SK-N-SH (cell line): ENCODE results near the gene SNX3. TPM values are rescaled to one million over a fixed set of nuclear protein-coding genes. Genes with fewer than 3 reads are reported as not detected.

ENCODE experiments used
- CTCF ChIA-PET: fragments of 300-600, 350-600 bp; formaldehyde crosslinking; extraction: SDS; loops from one replicate; lab custom pipeline; 2021; lab: Yijun Ruan, JAX
- POLR2A ChIA-PET: fragments of 350-600 bp; sonication (Branson Sonifier 250); formaldehyde crosslinking; extraction: SDS; loops from one replicate; lab custom pipeline; 2020; ENCODE audit warnings: antibody characterized with exemption, inconsistent platforms; lab: Yijun Ruan, JAX
- DNase-seq: peaks from one replicate; pipeline ENCODE4 v3.0.0; 2012
- H2AFZ ChIP-seq: fragments of 200-600 bp; sonication (generic); 2 replicates; pipeline ENCODE4 v1.8.1; 2016; ENCODE audit warnings: antibody characterized with exemption, mild to moderate bottlenecking, low read depth
- H3F3A ChIP-seq: fragments of 200-600 bp; sonication (generic); replicated peaks from 2 replicates; pipeline ENCODE3; 2016; ENCODE audit warnings: antibody characterized with exemption, mild to moderate bottlenecking; ENCODE audit not compliant: insufficient read depth
- H3K27ac ChIP-seq, 2 experiments: fragments of 200-500 bp in 1 of 2; fragments of 200-600 bp in 1 of 2; sonication (Bioruptor generic) in 1 of 2; sonication (generic), shearing (Covaris generic) in 1 of 2; 2 replicates each; pipeline versions ENCODE4 v1.5.1 to v1.6.1; 2014 to 2016; ENCODE audit warnings: low read depth in 2 of 2, inconsistent platforms in 1 of 2, low read length in 1 of 2, mild to moderate bottlenecking in 1 of 2, mixed read lengths in 1 of 2
- H3K27me3 ChIP-seq: fragments of 200-600 bp; sonication (generic), shearing (Covaris generic); 2 replicates; pipeline ENCODE4 v1.6.1; 2016; ENCODE audit warnings: mixed run types; ENCODE audit not compliant: insufficient read depth
- H3K36me3 ChIP-seq, 2 experiments: fragments of 200-500 bp in 1 of 2; fragments of 200-600 bp in 1 of 2; sonication (Bioruptor generic) in 1 of 2; sonication (generic) in 1 of 2; replicated peaks in 1 of 2; 2 replicates each; pipeline versions ENCODE3 to v1.5.1; 2014 to 2016; ENCODE audit warnings: low read length in 1 of 2, mild to moderate bottlenecking in 1 of 2; ENCODE audit not compliant: insufficient read depth in 2 of 2, control insufficient read depth in 1 of 2
- H3K4me1 ChIP-seq, 2 experiments: fragments of 200-500 bp in 1 of 2; fragments of 200-600 bp in 1 of 2; sonication (Bioruptor generic) in 1 of 2; sonication (generic), shearing (Covaris generic) in 1 of 2; 2 replicates each; pipeline versions ENCODE4 v1.5.1 to v1.6.1; 2014 to 2016; ENCODE audit warnings: low read depth in 1 of 2, low read length in 1 of 2, mixed run types in 1 of 2; ENCODE audit not compliant: insufficient read depth in 2 of 2, control insufficient read depth in 1 of 2
- H3K4me2 ChIP-seq: fragments of 200-600 bp; sonication (generic), shearing (Covaris generic); 2 replicates; pipeline ENCODE4 v1.6.1; 2017; ENCODE audit warnings: mixed run types
- H3K4me3 ChIP-seq, 2 experiments: fragments of 200-500 bp in 1 of 2; fragments of 200-600 bp in 1 of 2; sonication (Bioruptor generic) in 1 of 2; sonication (generic), shearing (Covaris generic) in 1 of 2; 2 replicates each; pipeline versions ENCODE4 v1.5.1 to v1.8.1; 2014 to 2016; ENCODE audit warnings: low read depth in 2 of 2, inconsistent platforms in 1 of 2, low read length in 1 of 2, mild to moderate bottlenecking in 1 of 2, mixed read lengths in 1 of 2, moderate library complexity in 1 of 2
- H3K79me2 ChIP-seq: fragments of 200-600 bp; sonication (generic); 2 replicates; pipeline ENCODE4 v1.8.1; 2017; ENCODE audit warnings: mild to moderate bottlenecking; ENCODE audit not compliant: insufficient read depth
- H3K9ac ChIP-seq: fragments of 200-600 bp; sonication (generic); 2 replicates; pipeline ENCODE4 v1.6.1; 2017; ENCODE audit warnings: mixed run types
- H3K9me2 ChIP-seq: fragments of 200-600 bp; sonication (generic); 2 replicates; pipeline ENCODE4 v1.6.1; 2017; ENCODE audit warnings: mixed run types
- H3K9me3 ChIP-seq: fragments of 200-600 bp; sonication (generic); 2 replicates; pipeline ENCODE4 v1.6.1; 2017; ENCODE audit warnings: mixed run types, mild to moderate bottlenecking, moderate library complexity
- H4K20me1 ChIP-seq: fragments of 200-600 bp; sonication (generic); 2 replicates; pipeline ENCODE4 v1.6.1; 2017; ENCODE audit warnings: mild to moderate bottlenecking, mixed run types; ENCODE audit not compliant: insufficient read depth
- CHD2 ChIP-seq: fragments of 150-350 bp; IDR thresholded peaks from 2 replicates; pipeline ENCODE4 v1.6.1; 2018; ENCODE audit warnings: low read length; ENCODE audit not compliant: partially characterized antibody
- CTCF ChIP-seq: fragments of 200-600 bp; sonication (generic); IDR thresholded peaks from 2 replicates; pipeline ENCODE4 v1.6.1; 2017; ENCODE audit warnings: antibody characterized with exemption, mild to moderate bottlenecking, moderate library complexity
- EP300 ChIP-seq, 2 experiments: IDR thresholded peaks; 2 replicates each; pipeline versions ENCODE4 v1.4.0 to v1.6.1; 2012; ENCODE audit warnings: borderline replicate concordance in 1 of 2, low read depth in 1 of 2, low read length in 1 of 2
- EZH2phosphoT487 ChIP-seq: fragments of 200-600 bp; sonication (generic); IDR thresholded peaks from 2 replicates; pipeline ENCODE4 v1.6.1; 2017; ENCODE audit warnings: low read depth, mixed run types, mild to moderate bottlenecking, antibody characterized with exemption, moderate library complexity, borderline replicate concordance
- FOXJ3 ChIP-seq: sonication (generic); formaldehyde crosslinking; IDR thresholded peaks from 2 replicates; pipeline ENCODE4 v1.5.1; 2020; ENCODE audit warnings: mild to moderate bottlenecking, missing genetic modification reagents
- POLR2AphosphoS5 ChIP-seq: IDR thresholded peaks from 2 replicates; pipeline ENCODE4 v1.6.1; 2012; ENCODE audit warnings: low read depth, low read length
- RCOR1 ChIP-seq: fragments of 150-350 bp; IDR thresholded peaks from 2 replicates; pipeline ENCODE4 v1.6.1; 2017; ENCODE audit warnings: antibody characterized with exemption, low read length
- SMC3 ChIP-seq: IDR thresholded peaks from 2 replicates; pipeline ENCODE4 v1.6.1; 2012; ENCODE audit warnings: low read depth, low read length, improper control_type of control experiment
- TCF12 ChIP-seq: IDR thresholded peaks from 2 replicates; pipeline ENCODE4 v1.4.0; 2012
- TEAD4 ChIP-seq: IDR thresholded peaks from 2 replicates; pipeline ENCODE4 v1.4.0; 2012; ENCODE audit warnings: mild to moderate bottlenecking, borderline replicate concordance; ENCODE audit not compliant: insufficient read depth
- WGBS: methylation state at CpG from one replicate; pipeline ENCODE4 v1.1.6; 2017; ENCODE audit warnings: low lambda C conversion rate; 5-methylcytosine and 5-hydroxymethylcytosine counted together
- polyA plus RNA-seq, 3 experiments: library from polyadenylated mRNA; depleted of rRNA; stranded (reverse); fragments of >200 nt; gene quantifications; 2 replicates each; pipeline ENCODE4 v1.2.3, GENCODE V29; 2012
- TF ChIP-seq, protein P1 (sequence below): IDR thresholded peaks from 2 replicates; pipeline ENCODE4 v1.4.0; 2012; ENCODE audit warnings: low read depth, borderline replicate concordance

The SNX3 gene
- polyA plus RNA-seq, 1 of the 3 experiments (the other 2 are of a cell fraction): 105 TPM

DNA sequence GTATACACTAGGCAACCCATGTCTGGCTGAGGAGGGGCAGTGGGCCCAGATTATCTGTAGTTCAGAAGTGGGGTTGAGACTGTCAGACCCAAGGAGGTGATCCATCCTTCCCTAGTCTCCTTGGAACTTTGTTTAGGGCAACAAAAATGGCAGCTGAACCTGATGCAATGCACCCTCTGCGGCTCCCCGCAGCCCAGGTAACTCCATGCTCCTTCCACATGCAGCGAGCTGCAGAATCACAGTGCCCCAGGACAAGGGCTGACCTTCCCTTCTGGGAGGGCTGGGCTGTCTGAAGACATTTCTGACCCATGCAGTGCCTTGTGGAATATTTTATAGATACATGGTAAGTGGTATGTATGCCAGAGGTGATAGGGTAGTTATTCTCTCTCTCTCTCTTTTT is 65.6 kb downstream of the SNX3 start:
- Histone ChIP-seq H3K27me3 (no peaks in the 10 kb centered on the region), H4K20me1 (no peaks in the 10 kb centered on the region), H3K9me2 (no peaks in the 10 kb centered on the region), H2AFZ (no peak overlapping the region), H3K4me1 (no peaks in the 10 kb centered on the region), H3K4me2 (no peak overlapping the region), H3K4me3 (no peak overlapping the region), H3K79me2 (no peaks in the 10 kb centered on the region), H3K9ac (no peak overlapping the region), H3K9me3 (no peaks in the 10 kb centered on the region), H3F3A (no peaks in the 10 kb centered on the region), H3K27ac (no peak overlapping the region), H3K36me3 (no peaks in the 10 kb centered on the region)
- TF ChIP-seq SMC3: no peak
- TF ChIP-seq EP300 (IDR thresholded peaks at IDR 0.05; ENCODE audit: borderline replicate concordance in 1 of 2, low read depth in 1 of 2, low read length in 1 of 2): no peak
- TF ChIP-seq CTCF: no peak
- TF ChIP-seq EZH2phosphoT487: no peak
- no peak for TF ChIP-seq RCOR1
- no peak for TF ChIP-seq TCF12
- 100% methylated on average over 1 of the region's 3 CpGs for WGBS
- no peak for DNase-seq
- POLR2A ChIA-PET: no interaction called here
- CTCF ChIA-PET: no interaction called here

- CTCF ChIA-PET: no interaction called here
- Histone ChIP-seq H3K9me2 (no peaks in the 10 kb centered on the region), H3K4me3 (no peak overlapping the region), H3K36me3 (no peaks in the 10 kb centered on the region), H3K4me2 (no peak overlapping the region), H3K9me3 (no peaks in the 10 kb centered on the region), H3F3A (no peaks in the 10 kb centered on the region), H3K4me1 (no peaks in the 10 kb centered on the region), H4K20me1 (no peaks in the 10 kb centered on the region), H3K79me2 (no peaks in the 10 kb centered on the region), H2AFZ (no peak overlapping the region), H3K9ac (no peak overlapping the region), H3K27me3 (no peaks in the 10 kb centered on the region), H3K27ac (no peak overlapping the region)
- 92% methylated on average over 8 of the region's 8 CpGs for WGBS
- no peak for DNase-seq
- TF ChIP-seq CTCF (no peak), FOXJ3 (no peak), POLR2AphosphoS5 (no peak), SMC3 (no peak), TEAD4 (no peak), EP300 (IDR thresholded peaks at IDR 0.05; ENCODE audit: borderline replicate concordance in 1 of 2, low read depth in 1 of 2, low read length in 1 of 2) (no peak), CHD2 (no peak)
- TF ChIP-seq, protein P1, sequence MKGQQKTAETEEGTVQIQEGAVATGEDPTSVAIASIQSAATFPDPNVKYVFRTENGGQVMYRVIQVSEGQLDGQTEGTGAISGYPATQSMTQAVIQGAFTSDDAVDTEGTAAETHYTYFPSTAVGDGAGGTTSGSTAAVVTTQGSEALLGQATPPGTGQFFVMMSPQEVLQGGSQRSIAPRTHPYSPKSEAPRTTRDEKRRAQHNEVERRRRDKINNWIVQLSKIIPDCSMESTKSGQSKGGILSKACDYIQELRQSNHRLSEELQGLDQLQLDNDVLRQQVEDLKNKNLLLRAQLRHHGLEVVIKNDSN: no peak
- POLR2A ChIA-PET: no interaction called here
These were observed 66.3 kb downstream of the SNX3 start for GRCh38 chr6:108194503-108194902.
